A549 (cell line): ENCODE data around the gene CELF1.

Experiments
- BCL3 ChIP-seq: fragments of >200 bp; sonication (Bioruptor Twin); formaldehyde crosslinking; IDR thresholded peaks from 3 replicates; pipeline ENCODE4 v1.6.1; 2016
- CBX2 ChIP-seq: fragments of 200-600 bp; sonication (generic); IDR thresholded peaks from 2 replicates; pipeline ENCODE4 v1.6.1; 2016; ENCODE audit warnings: low read depth, mild to moderate bottlenecking, borderline replicate concordance
- CHD2 ChIP-seq: fragments of 150-350 bp; IDR thresholded peaks from 2 replicates; pipeline ENCODE4 v1.6.1; 2014; ENCODE audit warnings: low read length; ENCODE audit not compliant: partially characterized antibody
- CTCF ChIP-seq: fragments of >200 bp; sonication (Bioruptor Twin); formaldehyde crosslinking; IDR thresholded peaks from 3 replicates; pipeline ENCODE4 v1.5.1; 2016
- EP300 ChIP-seq, 2 experiments: fragments of >200 bp; sonication (Bioruptor Twin); formaldehyde crosslinking; IDR thresholded peaks; 2 replicates in 1 of 2; 3 replicates in 1 of 2; pipeline ENCODE4 v1.6.1; 2016 to 2017
- HDAC2 ChIP-seq: fragments of 200-600 bp; sonication (generic); IDR thresholded peaks from 2 replicates; pipeline ENCODE4 v1.6.1; 2016
- HMGXB4 ChIP-seq: fragments of 250-450 bp; sonication (Bioruptor Pico); IDR thresholded peaks from 2 replicates; pipeline ENCODE4 v1.5.0; 2021; ENCODE audit warnings: mild to moderate bottlenecking, moderate library complexity, borderline replicate concordance
- MAFK ChIP-seq: fragments of 450-650 bp; IDR thresholded peaks from 2 replicates; pipeline ENCODE4 v1.6.1; 2014; ENCODE audit not compliant: partially characterized antibody
- MYC ChIP-seq: IDR thresholded peaks from 2 replicates; pipeline ENCODE4 v1.6.1; 2012; ENCODE audit warnings: mild to moderate bottlenecking, inconsistent platforms, low read length, improper control_type of control experiment, borderline replicate concordance
- PBX3 ChIP-seq: IDR thresholded peaks from 2 replicates; pipeline ENCODE4 v1.6.1; 2012
- RNF2 ChIP-seq: fragments of 200-600 bp; sonication (generic); IDR thresholded peaks from 2 replicates; pipeline ENCODE4 v1.6.1; 2016; ENCODE audit warnings: low read depth, mild to moderate bottlenecking, antibody characterized with exemption, moderate library complexity, borderline replicate concordance
- TFCP2L1 ChIP-seq: fragments of 250-450 bp; sonication (Bioruptor Pico); IDR thresholded peaks from 2 replicates; pipeline ENCODE4 v1.5.0; 2021; ENCODE audit warnings: mild to moderate bottlenecking
- ZNF302 ChIP-seq: fragments of 250-450 bp; sonication (Bioruptor Pico); IDR thresholded peaks from 2 replicates; pipeline ENCODE4 v1.9.0; 2021; ENCODE audit warnings: inconsistent platforms, mild to moderate bottlenecking, moderate library complexity

- no peak for TF ChIP-seq CTCF
- no peak for TF ChIP-seq ZNF302
- TF ChIP-seq HMGXB4 (CRISPR knock-in tag), result no peak
- no peak for TF ChIP-seq HDAC2
- no peak for TF ChIP-seq RNF2
- TF ChIP-seq BCL3, result no peak
- TF ChIP-seq MAFK, result no peak
- TF ChIP-seq EP300 (IDR thresholded peaks at IDR 0.05), result no peak
- TF ChIP-seq MYC, result no peak
- no peak for TF ChIP-seq CBX2
- no peak for TF ChIP-seq PBX3
- no peak for TF ChIP-seq CHD2
- no peak for TF ChIP-seq TFCP2L1 (CRISPR knock-in tag)
Measured at GRCh38 chr11:47430524-47430923, 122.4 kb downstream of the CELF1 start.
